GM12874 (cell line): ENCODE data around the gene ZNF215.

Experiments
- CTCF ChIP-seq: IDR thresholded peaks from 2 replicates; pipeline ENCODE4 v1.5.1; 2011; ENCODE audit warnings: low read depth, mild to moderate bottlenecking, control low read depth, low read length, moderate library complexity; ENCODE audit not compliant: insufficient read depth

Gene ZNF215

GRCh38 chr11:6925007-6925577 lies 1.1 kb upstream of the ZNF215 start:
- TF ChIP-seq CTCF = no peak

DNA sequence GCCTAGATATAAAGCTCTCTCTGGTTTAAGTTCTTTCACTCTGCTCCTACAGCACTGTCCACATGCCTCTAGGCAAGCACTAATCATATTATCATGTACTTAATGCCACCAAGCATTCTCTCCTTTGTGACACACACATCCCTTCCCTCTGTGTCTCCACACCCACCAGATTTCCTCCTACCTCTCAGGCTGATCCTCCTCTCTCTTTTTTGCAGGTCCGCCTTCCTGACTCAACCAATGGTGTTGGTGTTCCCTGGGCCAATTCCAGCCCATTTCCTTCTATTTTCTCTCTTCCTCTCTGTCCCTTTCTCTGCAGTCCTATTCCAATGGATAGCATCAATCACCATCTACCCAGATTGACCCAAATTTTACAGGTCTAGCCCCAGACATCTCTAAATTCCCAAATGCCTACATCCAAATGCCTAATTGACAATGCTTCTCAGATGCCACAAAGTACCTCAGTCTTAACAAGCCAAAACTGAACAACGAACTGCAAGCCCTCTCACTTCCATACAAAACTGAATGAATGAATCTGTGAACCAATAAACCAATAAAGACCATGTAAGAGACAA lies 504 bp upstream of the ZNF215 start:
- TF ChIP-seq CTCF = no peak

- TF ChIP-seq CTCF = no peak
Measured at GRCh38 chr11:6927030-6927617, 898 bp downstream of the ZNF215 start.

GRCh38 chr11:6928916-6929315 lies 2.7 kb downstream of the ZNF215 start:
- TF ChIP-seq CTCF = no peak

GRCh38 chr11:6931146-6931713 lies 5.0 kb downstream of the ZNF215 start:
- TF ChIP-seq CTCF = no peak

DNA sequence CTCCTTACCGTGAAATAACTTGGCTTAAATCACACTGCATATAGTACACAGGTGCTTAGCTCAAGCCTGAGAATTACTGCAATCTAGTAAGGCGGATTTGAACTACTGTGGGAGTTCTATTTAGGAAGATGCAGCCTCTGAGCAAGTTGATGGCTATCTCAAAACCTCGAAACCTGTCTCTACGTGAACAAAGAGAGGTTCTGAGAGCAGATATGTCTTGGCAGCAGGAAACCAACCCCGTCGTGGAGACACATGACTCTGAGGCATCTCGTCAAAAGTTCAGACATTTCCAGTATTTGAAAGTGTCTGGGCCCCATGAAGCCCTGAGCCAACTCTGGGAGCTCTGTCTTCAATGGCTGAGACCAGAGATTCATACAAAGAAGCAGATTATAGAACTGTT lies 5.9 kb downstream of the ZNF215 start:
- TF ChIP-seq CTCF = no peak

DNA sequence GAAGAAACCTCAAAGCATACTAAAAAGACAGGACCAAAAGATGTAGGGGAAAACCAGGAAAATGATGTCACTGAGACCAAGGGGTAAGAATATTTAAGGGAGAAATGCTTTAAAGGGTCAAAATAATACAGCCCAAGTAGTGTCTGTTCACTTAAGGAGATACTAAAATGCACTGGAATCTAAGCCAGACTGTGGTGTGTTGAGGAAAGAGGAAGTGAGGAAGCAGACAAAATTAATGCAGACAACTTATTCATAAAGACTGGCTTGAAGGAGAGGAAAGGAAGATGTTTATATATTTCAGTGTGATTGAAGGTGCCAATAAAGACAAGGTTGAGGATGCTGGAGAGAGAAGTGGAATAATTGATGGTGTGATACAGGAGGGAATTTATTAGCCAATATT lies 15.7 kb downstream of the ZNF215 start:
- TF ChIP-seq CTCF = no peak
